Epithelial cell of proximal tubule (primary cell): ENCODE data around the gene SLC25A13. TPM values are rescaled to one million over a fixed set of nuclear protein-coding genes. Genes with fewer than 3 reads are reported as not detected.
A peak's percentile ranks its signal among the peaks of the same experiment; 100 is the strongest.

Experiments
- DNase-seq: peaks from one replicate; pipeline ENCODE4 v3.0.0-alpha.2; 2011; ENCODE audit warnings: low read depth
- H3K4me3 ChIP-seq: 2 replicates; pipeline ENCODE4 v1.5.1; 2011; ENCODE audit warnings: low read depth, mild to moderate bottlenecking, low read length
- total RNA-seq: library from RNA; depleted of rRNA; stranded (reverse); fragments of >200 nt; gene quantifications from 2 replicates; pipeline ENCODE4 v1.2.3, GENCODE V29; 2015
- TF ChIP-seq, protein P1 (sequence below): conservative IDR thresholded peaks from 2 replicates; pipeline ENCODE4 v1.5.1; 2012; ENCODE audit warnings: low read depth, mild to moderate bottlenecking, low read length

Gene SLC25A13
- total RNA-seq, 1 donor from 2014 or later: 51.3 TPM

GRCh38 chr7:96308253-96308949 lies 13.5 kb downstream of the SLC25A13 start:
- no peak overlapping the region for H3K4me3 ChIP-seq
- TF ChIP-seq, protein P1, sequence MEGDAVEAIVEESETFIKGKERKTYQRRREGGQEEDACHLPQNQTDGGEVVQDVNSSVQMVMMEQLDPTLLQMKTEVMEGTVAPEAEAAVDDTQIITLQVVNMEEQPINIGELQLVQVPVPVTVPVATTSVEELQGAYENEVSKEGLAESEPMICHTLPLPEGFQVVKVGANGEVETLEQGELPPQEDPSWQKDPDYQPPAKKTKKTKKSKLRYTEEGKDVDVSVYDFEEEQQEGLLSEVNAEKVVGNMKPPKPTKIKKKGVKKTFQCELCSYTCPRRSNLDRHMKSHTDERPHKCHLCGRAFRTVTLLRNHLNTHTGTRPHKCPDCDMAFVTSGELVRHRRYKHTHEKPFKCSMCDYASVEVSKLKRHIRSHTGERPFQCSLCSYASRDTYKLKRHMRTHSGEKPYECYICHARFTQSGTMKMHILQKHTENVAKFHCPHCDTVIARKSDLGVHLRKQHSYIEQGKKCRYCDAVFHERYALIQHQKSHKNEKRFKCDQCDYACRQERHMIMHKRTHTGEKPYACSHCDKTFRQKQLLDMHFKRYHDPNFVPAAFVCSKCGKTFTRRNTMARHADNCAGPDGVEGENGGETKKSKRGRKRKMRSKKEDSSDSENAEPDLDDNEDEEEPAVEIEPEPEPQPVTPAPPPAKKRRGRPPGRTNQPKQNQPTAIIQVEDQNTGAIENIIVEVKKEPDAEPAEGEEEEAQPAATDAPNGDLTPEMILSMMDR: no peak
- DNase-seq: no peak

GRCh38 chr7:96306385-96307125 lies 15.3 kb downstream of the SLC25A13 start:
- H3K4me3 ChIP-seq: no peak overlapping the region
- TF ChIP-seq, protein P1: no peak

GRCh38 chr7:96305915-96306314 lies 16.0 kb downstream of the SLC25A13 start:
- no peak for DNase-seq
- H3K4me3 ChIP-seq: no peak overlapping the region
- TF ChIP-seq, protein P1: no peak

More at GRCh38 chr7:96306385-96307125, 15.3 kb downstream of the SLC25A13 start:
- no peak for DNase-seq

DNA sequence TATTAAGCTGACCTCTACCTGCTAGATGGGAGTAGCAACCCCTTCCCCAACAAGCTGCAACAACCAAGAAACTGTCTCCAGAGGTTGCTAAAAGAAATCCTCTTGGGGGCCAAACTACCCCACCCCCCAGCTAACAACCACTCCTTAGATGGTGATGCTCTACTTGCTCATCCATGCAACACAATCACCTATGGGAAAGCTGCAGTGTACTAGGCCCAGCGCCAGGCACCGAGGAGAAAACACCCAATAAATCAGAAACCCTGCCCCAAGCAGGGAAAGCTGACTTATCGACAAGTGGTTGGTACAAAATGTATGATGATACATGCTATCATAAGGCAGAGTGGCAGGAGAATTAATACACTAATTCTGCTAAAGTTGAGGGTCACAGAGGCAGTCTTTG lies 17.3 kb downstream of the SLC25A13 start:
- H3K4me3 ChIP-seq: no peak overlapping the region
- DNase-seq: no peak
- TF ChIP-seq, protein P1: no peak

DNA sequence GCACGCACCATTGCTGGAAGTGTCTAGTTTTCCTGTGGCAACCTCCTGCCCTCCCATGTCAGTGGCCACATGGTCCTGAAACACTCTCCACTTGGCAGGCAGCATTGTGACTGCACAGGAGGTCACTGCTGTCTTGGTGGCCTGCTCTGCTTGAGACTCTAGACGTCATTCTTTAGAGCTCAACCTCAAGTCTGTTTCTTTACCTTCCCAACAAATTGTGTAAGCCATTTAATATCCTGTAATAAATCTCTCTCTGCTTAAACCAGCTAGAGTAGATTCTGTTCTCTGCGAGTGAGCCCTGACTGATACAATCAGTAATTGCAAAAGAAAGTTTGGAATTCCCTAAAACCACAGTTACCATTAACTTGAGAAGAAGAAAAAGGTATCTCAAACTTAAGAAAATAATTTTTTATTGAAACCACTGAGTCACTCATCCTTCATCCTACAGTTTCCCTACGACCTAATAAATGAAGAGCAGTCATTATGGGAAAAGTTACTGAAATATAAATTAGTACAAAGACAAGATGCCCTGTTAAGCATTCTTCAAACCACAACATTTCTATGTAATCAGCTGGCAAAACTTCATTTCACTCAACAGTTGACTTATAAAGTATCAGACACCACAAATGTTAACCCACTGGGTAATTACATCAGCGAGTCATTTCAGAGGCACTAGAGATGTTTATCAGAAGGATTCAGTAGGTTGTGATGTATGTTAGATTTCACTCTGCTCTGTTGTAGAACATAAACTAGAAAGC lies 18.0 kb downstream of the SLC25A13 start:
- TF ChIP-seq, protein P1: no peak
- H3K4me3 ChIP-seq: no peak overlapping the region
- DNase-seq: peak; percentile 70

DNA sequence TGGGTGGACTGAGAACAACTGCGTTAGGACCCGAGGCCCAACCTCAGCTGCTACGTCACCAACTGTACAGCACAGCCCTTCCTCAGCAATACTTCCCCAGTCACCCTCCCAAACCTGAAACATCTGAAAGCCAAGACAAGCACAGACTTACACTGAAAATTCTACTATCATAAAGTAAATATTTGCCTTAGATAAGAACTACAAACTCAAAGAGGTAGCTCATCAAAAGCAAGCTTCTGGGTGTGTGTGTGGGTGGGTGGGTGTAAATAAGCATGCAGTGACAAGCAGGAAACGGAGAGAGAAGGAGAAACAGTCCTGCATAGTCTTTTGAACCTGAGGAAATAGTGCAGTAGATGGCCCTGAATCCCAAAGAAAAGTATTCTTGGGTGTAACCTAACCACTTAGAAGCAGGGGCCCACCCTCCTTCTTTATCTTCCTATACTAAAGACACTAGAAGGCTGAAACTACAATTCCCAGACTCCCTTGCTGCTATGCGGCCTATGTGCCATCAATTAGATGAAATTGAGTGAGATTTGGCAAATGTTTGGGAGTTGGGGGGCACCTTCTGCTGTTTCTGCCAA lies 18.7 kb downstream of the SLC25A13 start:
- H3K4me3 ChIP-seq: no peak overlapping the region
- no peak for DNase-seq

More for the DNA sequence above, 18.7 kb downstream of the SLC25A13 start:
- TF ChIP-seq, protein P1: no peak
